ENCODE data around the gene CDK16. TPM values are rescaled to one million over a fixed set of nuclear protein-coding genes. Genes with fewer than 3 reads are reported as not detected.

The CDK16 gene
- 49.3 and 68.5 TPM in 2 replicates for total RNA-seq (2014; rRNA removed; shearing (Covaris generic))
- total RNA-seq (2022) = 86.1 and 98.9 TPM in 2 replicates
- Bru-seq, nascent RNA = percentile 74 among the genes with signal in this experiment
- BruChase-seq, experiment 1, labeled RNA remaining after a 6-hour chase = percentile 84 among the genes with signal in this experiment
- BruChase-seq, experiment 2, labeled RNA remaining after a 2-hour chase = percentile 83 among the genes with signal in this experiment
- long read RNA-seq, transcript CDK16-204 (16 exons, 3,158 nt) = minor isoform, 6 of 105 reads
- long read RNA-seq, transcript CDK16-202 (16 exons, 3,144 nt) = major isoform, 60 of 105 reads
- long read RNA-seq, partial matches to known transcripts = 16 of 105 reads
- long read RNA-seq, other reads (novel, unspliced or antisense) = 23 of 105 reads

DNA sequence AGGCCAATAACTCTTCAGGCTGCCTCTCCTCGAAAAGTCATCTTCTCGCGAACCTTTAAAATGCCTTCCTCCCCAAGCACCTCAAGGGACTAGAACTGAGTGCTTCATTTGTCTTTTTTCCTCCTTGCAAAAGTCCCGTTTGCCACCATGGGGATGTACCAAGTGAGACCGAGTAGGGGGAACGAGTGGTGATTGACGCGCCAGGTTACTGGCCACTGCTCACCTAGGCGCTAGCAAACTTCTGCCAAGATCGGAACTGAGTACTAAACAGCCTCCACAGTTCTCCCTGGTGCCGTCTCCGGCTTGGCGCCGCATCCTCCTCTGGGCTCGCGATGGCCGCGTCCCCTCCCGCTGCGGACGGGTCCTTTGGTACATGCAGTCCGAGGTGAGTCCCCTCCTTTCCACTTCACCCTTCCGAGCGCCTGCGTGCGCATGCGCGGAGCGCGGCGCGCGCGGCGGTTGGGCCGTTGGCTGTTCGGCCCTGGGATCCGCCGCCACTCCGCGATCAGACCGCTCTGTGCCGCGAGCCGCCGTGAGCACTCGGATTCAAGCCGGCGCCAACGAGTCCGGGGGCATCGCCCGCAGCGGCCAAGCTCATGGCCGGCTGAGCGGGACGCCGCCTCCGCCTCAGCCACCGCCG is at the start of gene CDK16:
CDK16 (plus strand) TSS at position 402 of the 640 bp plus-strand sequence. CDS start 4,877 bp downstream, outside the sequence.
- ChIA-PET CTCF (ENCODE audit: unreplicated experiment) (no interaction called here), POLR2A (interaction anchor here (0.6 to 1.3 kb wide), 5 partner anchors 11 to 99 kb away, joined by 3 to 8 read pairs (median 3); no protein-coding TSS in a partner anchor)
- Histone ChIP-seq H3K9me3 (ENCODE audit: low read length) (no peaks in the 10 kb centered on the region), H3K27ac (ENCODE audit: low read depth, low read length, poor library complexity, severe bottlenecking) (peak within 1 kb of the TSS; percentile 80), H3K4me3 (ENCODE audit: low read depth, low read length, poor library complexity, severe bottlenecking) (peak within 1 kb of the TSS; percentile 98), H3K4me2 (ENCODE audit: low read length) (peak within 1 kb of the TSS; percentile 96), H3K79me2 (ENCODE audit: insufficient read depth, low read depth, low read length) (peaks cover 38% of the 10 kb centered on the region), H2AFZ (ENCODE audit: low read length) (peak within 1 kb of the TSS; percentile 49; the same call in 1 of the 2 replicates), H3K9me2 (ENCODE audit: insufficient read depth, low read length) (no peaks in the 10 kb centered on the region), H4K20me1 (ENCODE audit: insufficient read depth, low read length) (peaks cover 16% of the 10 kb centered on the region), H3K4me1 (ENCODE audit: insufficient read depth, low read length, poor library complexity, severe bottlenecking) (peaks cover 26% of the 10 kb centered on the region), H3K36me3 (ENCODE audit: insufficient read depth, low read length) (peaks cover 60% of the 10 kb centered on the region)
- no TSS peak for BruUV-seq (replicated peaks)
- TF ChIP-seq, protein P1, sequence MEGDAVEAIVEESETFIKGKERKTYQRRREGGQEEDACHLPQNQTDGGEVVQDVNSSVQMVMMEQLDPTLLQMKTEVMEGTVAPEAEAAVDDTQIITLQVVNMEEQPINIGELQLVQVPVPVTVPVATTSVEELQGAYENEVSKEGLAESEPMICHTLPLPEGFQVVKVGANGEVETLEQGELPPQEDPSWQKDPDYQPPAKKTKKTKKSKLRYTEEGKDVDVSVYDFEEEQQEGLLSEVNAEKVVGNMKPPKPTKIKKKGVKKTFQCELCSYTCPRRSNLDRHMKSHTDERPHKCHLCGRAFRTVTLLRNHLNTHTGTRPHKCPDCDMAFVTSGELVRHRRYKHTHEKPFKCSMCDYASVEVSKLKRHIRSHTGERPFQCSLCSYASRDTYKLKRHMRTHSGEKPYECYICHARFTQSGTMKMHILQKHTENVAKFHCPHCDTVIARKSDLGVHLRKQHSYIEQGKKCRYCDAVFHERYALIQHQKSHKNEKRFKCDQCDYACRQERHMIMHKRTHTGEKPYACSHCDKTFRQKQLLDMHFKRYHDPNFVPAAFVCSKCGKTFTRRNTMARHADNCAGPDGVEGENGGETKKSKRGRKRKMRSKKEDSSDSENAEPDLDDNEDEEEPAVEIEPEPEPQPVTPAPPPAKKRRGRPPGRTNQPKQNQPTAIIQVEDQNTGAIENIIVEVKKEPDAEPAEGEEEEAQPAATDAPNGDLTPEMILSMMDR (conservative IDR thresholded peaks at IDR 0.05; ENCODE audit: low read length) = no peak
- TF ChIP-seq EZH2phosphoT487 (IDR thresholded peaks at IDR 0.05; ENCODE audit: borderline replicate concordance, low read depth, low read length) = no peak
- DNase-seq (ENCODE audit: low spot score) = peak; percentile 83
- intact Hi-C loops (cut with micrococcal nuclease; ENCODE audit: unreplicated experiment) = loop anchor here (1.0 to 2.0 kb wide), 4 partner anchors 15 to 432 kb away; partner anchors contain the start of genes ELK1, UBA1 and USP11

DNA sequence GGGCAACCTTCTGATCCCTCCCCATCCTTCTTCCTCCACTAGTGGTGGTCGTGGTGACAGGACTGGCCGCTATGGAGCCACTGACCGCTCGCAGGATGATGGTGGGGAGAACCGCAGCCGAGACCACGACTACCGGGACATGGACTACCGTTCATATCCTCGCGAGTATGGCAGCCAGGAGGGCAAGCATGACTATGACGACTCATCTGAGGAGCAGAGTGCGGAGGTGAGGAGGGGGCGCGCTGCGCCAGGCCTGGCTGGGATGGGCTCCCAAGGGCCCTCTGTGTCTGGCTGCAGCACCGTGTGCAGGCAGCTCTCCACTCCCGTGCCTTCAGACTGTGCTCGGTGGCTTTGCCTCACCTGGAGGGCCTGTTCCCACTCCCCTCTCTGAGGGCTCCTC is 49.2 kb upstream of the CDK16 start:
- CTCF ChIA-PET (ENCODE audit: unreplicated experiment) = no interaction called here
- TF ChIP-seq, protein P1 (conservative IDR thresholded peaks at IDR 0.05; ENCODE audit: low read length) = no peak
- no peak for TF ChIP-seq EZH2phosphoT487 (IDR thresholded peaks at IDR 0.05; ENCODE audit: borderline replicate concordance, low read depth, low read length)
- no peak for DNase-seq (ENCODE audit: low spot score)

More for the DNA sequence above, 49.2 kb upstream of the CDK16 start:
- H3K79me2 ChIP-seq (ENCODE audit: insufficient read depth, low read depth, low read length) = peaks cover 8% of the 10 kb centered on the region; the same call in 1 of the 2 replicates
- H3K36me3 ChIP-seq (ENCODE audit: insufficient read depth, low read length) = peaks cover 25% of the 10 kb centered on the region
- H3K4me2 ChIP-seq (ENCODE audit: low read length) = no peak overlapping the region
- H3K4me1 ChIP-seq (ENCODE audit: insufficient read depth, low read length, poor library complexity, severe bottlenecking) = no peaks in the 10 kb centered on the region
- no peak overlapping the region for H3K27ac ChIP-seq (ENCODE audit: low read depth, low read length, poor library complexity, severe bottlenecking)
- no TSS peak for BruUV-seq (replicated peaks)
- no peak overlapping the region for H3K4me3 ChIP-seq (ENCODE audit: low read depth, low read length, poor library complexity, severe bottlenecking)
- no peaks in the 10 kb centered on the region for H4K20me1 ChIP-seq (ENCODE audit: insufficient read depth, low read length)
- no peaks in the 10 kb centered on the region for H3K9me3 ChIP-seq (ENCODE audit: low read length)
- no peak overlapping the region for H2AFZ ChIP-seq (ENCODE audit: low read length)
- no peaks in the 10 kb centered on the region for H3K9me2 ChIP-seq (ENCODE audit: insufficient read depth, low read length)
- intact Hi-C loops (cut with micrococcal nuclease; ENCODE audit: unreplicated experiment) = no loop called here
- POLR2A ChIA-PET = no interaction called here
